ENCODE data around the gene STK25.

The STK25 gene

GRCh38 chr2:241496003-241496707, 12.2 kb downstream of the STK25 start:
- no peak overlapping the region for H3K4me3 ChIP-seq (ENCODE audit: low read length)
- no peak for DNase-seq (ENCODE audit: low read depth)
- TF ChIP-seq, protein P1, sequence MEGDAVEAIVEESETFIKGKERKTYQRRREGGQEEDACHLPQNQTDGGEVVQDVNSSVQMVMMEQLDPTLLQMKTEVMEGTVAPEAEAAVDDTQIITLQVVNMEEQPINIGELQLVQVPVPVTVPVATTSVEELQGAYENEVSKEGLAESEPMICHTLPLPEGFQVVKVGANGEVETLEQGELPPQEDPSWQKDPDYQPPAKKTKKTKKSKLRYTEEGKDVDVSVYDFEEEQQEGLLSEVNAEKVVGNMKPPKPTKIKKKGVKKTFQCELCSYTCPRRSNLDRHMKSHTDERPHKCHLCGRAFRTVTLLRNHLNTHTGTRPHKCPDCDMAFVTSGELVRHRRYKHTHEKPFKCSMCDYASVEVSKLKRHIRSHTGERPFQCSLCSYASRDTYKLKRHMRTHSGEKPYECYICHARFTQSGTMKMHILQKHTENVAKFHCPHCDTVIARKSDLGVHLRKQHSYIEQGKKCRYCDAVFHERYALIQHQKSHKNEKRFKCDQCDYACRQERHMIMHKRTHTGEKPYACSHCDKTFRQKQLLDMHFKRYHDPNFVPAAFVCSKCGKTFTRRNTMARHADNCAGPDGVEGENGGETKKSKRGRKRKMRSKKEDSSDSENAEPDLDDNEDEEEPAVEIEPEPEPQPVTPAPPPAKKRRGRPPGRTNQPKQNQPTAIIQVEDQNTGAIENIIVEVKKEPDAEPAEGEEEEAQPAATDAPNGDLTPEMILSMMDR (conservative IDR thresholded peaks at IDR 0.05; ENCODE audit: low read depth, low read length): no peak

- TF ChIP-seq, protein P1 (conservative IDR thresholded peaks at IDR 0.05; ENCODE audit: low read depth, low read length): no peak
- DNase-seq (ENCODE audit: low read depth): no peak
- no peak overlapping the region for H3K4me3 ChIP-seq (ENCODE audit: low read length)
Observed at GRCh38 chr2:241495172-241496002, 13.0 kb downstream of the STK25 start.

GRCh38 chr2:241494311-241494908, 14.0 kb downstream of the STK25 start:
- no peak overlapping the region for H3K4me3 ChIP-seq (ENCODE audit: low read length)
- DNase-seq (ENCODE audit: low read depth): no peak
- TF ChIP-seq, protein P1 (conservative IDR thresholded peaks at IDR 0.05; ENCODE audit: low read depth, low read length): no peak

DNA sequence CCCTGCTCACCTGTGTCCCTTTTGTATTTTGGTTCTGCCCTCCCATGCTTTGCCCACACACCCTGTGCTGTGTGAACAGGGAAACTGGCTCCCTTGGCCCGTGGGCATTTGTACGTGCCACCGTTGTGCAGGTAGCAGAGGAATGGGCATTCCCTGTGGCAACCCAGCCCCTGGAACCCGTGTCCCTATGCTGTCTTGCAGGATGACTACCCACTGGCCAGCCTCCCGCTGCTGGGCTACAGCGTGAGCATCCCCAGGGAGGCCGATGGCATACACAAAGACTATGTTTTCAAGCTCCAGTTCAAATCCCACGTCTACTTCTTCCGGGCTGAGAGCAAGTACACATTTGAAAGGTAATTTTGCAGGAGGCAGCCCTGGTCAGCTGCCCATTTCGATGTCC, 15.3 kb downstream of the STK25 start:
- H3K4me3 ChIP-seq (ENCODE audit: low read length): no peak overlapping the region
- TF ChIP-seq, protein P1 (conservative IDR thresholded peaks at IDR 0.05; ENCODE audit: low read depth, low read length): no peak
- no peak for DNase-seq (ENCODE audit: low read depth)

- TF ChIP-seq, protein P1 (conservative IDR thresholded peaks at IDR 0.05; ENCODE audit: low read depth, low read length): no peak
Observed at GRCh38 chr2:241492174-241492565, 16.2 kb downstream of the STK25 start.

GRCh38 chr2:241491549-241492173, 16.7 kb downstream of the STK25 start:
- no peak overlapping the region for H3K4me3 ChIP-seq (ENCODE audit: low read length)
- no peak for DNase-seq (ENCODE audit: low read depth)
- TF ChIP-seq, protein P1 (conservative IDR thresholded peaks at IDR 0.05; ENCODE audit: low read depth, low read length): no peak

More at GRCh38 chr2:241492174-241492565, 16.2 kb downstream of the STK25 start:
- H3K4me3 ChIP-seq (ENCODE audit: low read length): no peak overlapping the region
- DNase-seq (ENCODE audit: low read depth): no peak

Measured in retinal pigment epithelial cell (primary cell).